ENCODE results near the gene FHOD3. TPM values are rescaled to one million over a fixed set of nuclear protein-coding genes. Genes with fewer than 3 reads are reported as not detected.

FHOD3 gene
- total and polyA plus RNA-seq, 2 experiments from 2014 or later = 2.7 to 8.7 TPM

DNA sequence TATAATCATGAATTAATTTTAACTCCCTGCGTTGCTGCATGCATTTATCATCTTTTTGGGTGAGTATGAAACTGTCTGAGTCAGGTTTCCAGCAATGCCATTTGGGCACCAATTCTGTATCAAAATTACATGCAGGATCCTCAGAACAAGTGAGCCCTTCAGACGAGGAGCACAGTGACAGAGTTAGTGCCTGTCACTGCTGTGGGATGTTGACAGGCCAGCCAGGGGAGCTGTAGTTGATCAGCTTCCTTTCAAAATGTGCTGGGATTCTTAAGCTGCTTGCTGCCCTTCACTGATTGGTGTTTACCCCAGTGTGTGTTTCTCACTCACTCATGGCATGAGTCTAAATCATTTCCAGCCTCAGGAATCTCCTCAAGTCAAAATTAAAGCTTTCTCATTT lies 422.1 kb downstream of the FHOD3 start:
- Mint-ChIP-seq H3K27me3 (ENCODE audit: insufficient read depth, low read depth, poor library complexity) (no peaks in the 10 kb centered on the region), H3K9me3 (no peaks in the 10 kb centered on the region), H3K36me3 (ENCODE audit: low read depth) (no peaks in the 10 kb centered on the region), H3K4me1 (peaks cover 20% of the 10 kb centered on the region), H3K27ac (no peak overlapping the region), H3K4me3 (no peak overlapping the region)
- Histone ChIP-seq H3K9me2 (ENCODE audit: insufficient read depth) (0 out of 2 replicates have a peak, but pooled peaks cover 3% of the 10 kb centered on the region), H2AFZ (no peak overlapping the region), H3K27ac (ENCODE audit: low read depth) (no peak overlapping the region), H3K27me3 (ENCODE audit: insufficient read depth) (no peaks in the 10 kb centered on the region), H4K20me1 (replicated peaks; ENCODE audit: insufficient read depth) (no peaks in the 10 kb centered on the region), H3K4me1 (ENCODE audit: insufficient read depth) (no peaks in the 10 kb centered on the region), H3K4me3 (no peak overlapping the region), H3F3A (replicated peaks; ENCODE audit: low read depth) (no peaks in the 10 kb centered on the region), H3K36me3 (ENCODE audit: insufficient read depth) (no peaks in the 10 kb centered on the region), H3K4me2 (no peak overlapping the region), H3K79me2 (replicated peaks; ENCODE audit: insufficient read depth) (no peaks in the 10 kb centered on the region)
- no peak for ATAC-seq
- DNase-seq (ENCODE audit: low spot score) = no peak
- TF ChIP-seq EZH2phosphoT487 (IDR thresholded peaks at IDR 0.05; ENCODE audit: unreplicated experiment) = no peak
- no peak for TF ChIP-seq ZNF331 (CRISPR knock-in tag; IDR thresholded peaks at IDR 0.05; ENCODE audit: low read depth)
- TF ChIP-seq, protein P1, sequence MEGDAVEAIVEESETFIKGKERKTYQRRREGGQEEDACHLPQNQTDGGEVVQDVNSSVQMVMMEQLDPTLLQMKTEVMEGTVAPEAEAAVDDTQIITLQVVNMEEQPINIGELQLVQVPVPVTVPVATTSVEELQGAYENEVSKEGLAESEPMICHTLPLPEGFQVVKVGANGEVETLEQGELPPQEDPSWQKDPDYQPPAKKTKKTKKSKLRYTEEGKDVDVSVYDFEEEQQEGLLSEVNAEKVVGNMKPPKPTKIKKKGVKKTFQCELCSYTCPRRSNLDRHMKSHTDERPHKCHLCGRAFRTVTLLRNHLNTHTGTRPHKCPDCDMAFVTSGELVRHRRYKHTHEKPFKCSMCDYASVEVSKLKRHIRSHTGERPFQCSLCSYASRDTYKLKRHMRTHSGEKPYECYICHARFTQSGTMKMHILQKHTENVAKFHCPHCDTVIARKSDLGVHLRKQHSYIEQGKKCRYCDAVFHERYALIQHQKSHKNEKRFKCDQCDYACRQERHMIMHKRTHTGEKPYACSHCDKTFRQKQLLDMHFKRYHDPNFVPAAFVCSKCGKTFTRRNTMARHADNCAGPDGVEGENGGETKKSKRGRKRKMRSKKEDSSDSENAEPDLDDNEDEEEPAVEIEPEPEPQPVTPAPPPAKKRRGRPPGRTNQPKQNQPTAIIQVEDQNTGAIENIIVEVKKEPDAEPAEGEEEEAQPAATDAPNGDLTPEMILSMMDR (conservative IDR thresholded peaks at IDR 0.05; ENCODE audit: low read depth in 2 of 2) = no peak
- TF ChIP-seq ZNF114 (CRISPR knock-in tag; IDR thresholded peaks at IDR 0.05) = no peak
- no peak for TF ChIP-seq STAT1 (IDR thresholded peaks at IDR 0.05; ENCODE audit: unreplicated experiment)
- TF ChIP-seq, protein P2, sequence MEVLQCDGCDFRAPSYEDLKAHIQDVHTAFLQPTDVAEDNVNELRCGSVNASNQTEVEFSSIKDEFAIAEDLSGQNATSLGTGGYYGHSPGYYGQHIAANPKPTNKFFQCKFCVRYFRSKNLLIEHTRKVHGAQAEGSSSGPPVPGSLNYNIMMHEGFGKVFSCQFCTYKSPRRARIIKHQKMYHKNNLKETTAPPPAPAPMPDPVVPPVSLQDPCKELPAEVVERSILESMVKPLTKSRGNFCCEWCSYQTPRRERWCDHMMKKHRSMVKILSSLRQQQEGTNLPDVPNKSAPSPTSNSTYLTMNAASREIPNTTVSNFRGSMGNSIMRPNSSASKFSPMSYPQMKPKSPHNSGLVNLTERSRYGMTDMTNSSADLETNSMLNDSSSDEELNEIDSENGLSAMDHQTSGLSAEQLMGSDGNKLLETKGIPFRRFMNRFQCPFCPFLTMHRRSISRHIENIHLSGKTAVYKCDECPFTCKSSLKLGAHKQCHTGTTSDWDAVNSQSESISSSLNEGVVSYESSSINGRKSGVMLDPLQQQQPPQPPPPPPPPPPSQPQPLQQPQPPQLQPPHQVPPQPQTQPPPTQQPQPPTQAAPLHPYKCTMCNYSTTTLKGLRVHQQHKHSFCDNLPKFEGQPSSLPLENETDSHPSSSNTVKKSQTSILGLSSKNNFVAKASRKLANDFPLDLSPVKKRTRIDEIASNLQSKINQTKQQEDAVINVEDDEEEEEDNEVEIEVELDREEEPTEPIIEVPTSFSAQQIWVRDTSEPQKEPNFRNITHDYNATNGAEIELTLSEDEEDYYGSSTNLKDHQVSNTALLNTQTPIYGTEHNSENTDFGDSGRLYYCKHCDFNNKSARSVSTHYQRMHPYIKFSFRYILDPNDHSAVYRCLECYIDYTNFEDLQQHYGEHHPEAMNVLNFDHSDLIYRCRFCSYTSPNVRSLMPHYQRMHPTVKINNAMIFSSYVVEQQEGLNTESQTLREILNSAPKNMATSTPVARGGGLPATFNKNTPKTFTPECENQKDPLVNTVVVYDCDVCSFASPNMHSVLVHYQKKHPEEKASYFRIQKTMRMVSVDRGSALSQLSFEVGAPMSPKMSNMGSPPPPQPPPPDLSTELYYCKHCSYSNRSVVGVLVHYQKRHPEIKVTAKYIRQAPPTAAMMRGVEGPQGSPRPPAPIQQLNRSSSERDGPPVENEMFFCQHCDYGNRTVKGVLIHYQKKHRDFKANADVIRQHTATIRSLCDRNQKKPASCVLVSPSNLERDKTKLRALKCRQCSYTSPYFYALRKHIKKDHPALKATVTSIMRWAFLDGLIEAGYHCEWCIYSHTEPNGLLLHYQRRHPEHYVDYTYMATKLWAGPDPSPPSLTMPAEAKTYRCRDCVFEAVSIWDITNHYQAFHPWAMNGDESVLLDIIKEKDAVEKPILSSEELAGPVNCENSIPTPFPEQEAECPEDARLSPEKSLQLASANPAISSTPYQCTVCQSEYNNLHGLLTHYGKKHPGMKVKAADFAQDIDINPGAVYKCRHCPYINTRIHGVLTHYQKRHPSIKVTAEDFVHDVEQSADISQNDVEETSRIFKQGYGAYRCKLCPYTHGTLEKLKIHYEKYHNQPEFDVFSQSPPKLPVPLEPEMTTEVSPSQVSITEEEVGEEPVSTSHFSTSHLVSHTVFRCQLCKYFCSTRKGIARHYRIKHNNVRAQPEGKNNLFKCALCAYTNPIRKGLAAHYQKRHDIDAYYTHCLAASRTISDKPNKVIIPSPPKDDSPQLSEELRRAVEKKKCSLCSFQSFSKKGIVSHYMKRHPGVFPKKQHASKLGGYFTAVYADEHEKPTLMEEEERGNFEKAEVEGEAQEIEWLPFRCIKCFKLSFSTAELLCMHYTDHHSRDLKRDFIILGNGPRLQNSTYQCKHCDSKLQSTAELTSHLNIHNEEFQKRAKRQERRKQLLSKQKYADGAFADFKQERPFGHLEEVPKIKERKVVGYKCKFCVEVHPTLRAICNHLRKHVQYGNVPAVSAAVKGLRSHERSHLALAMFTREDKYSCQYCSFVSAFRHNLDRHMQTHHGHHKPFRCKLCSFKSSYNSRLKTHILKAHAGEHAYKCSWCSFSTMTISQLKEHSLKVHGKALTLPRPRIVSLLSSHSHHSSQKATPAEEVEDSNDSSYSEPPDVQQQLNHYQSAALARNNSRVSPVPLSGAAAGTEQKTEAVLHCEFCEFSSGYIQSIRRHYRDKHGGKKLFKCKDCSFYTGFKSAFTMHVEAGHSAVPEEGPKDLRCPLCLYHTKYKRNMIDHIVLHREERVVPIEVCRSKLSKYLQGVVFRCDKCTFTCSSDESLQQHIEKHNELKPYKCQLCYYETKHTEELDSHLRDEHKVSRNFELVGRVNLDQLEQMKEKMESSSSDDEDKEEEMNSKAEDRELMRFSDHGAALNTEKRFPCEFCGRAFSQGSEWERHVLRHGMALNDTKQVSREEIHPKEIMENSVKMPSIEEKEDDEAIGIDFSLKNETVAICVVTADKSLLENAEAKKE (CRISPR knock-in tag; IDR thresholded peaks at IDR 0.05) = no peak
- no peak for TF ChIP-seq JUNB (IDR thresholded peaks at IDR 0.05; ENCODE audit: unreplicated experiment)
- TF ChIP-seq, protein P3, sequence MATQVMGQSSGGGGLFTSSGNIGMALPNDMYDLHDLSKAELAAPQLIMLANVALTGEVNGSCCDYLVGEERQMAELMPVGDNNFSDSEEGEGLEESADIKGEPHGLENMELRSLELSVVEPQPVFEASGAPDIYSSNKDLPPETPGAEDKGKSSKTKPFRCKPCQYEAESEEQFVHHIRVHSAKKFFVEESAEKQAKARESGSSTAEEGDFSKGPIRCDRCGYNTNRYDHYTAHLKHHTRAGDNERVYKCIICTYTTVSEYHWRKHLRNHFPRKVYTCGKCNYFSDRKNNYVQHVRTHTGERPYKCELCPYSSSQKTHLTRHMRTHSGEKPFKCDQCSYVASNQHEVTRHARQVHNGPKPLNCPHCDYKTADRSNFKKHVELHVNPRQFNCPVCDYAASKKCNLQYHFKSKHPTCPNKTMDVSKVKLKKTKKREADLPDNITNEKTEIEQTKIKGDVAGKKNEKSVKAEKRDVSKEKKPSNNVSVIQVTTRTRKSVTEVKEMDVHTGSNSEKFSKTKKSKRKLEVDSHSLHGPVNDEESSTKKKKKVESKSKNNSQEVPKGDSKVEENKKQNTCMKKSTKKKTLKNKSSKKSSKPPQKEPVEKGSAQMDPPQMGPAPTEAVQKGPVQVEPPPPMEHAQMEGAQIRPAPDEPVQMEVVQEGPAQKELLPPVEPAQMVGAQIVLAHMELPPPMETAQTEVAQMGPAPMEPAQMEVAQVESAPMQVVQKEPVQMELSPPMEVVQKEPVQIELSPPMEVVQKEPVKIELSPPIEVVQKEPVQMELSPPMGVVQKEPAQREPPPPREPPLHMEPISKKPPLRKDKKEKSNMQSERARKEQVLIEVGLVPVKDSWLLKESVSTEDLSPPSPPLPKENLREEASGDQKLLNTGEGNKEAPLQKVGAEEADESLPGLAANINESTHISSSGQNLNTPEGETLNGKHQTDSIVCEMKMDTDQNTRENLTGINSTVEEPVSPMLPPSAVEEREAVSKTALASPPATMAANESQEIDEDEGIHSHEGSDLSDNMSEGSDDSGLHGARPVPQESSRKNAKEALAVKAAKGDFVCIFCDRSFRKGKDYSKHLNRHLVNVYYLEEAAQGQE (IDR thresholded peaks at IDR 0.05; ENCODE audit: unreplicated experiment) = no peak
- no peak for TF ChIP-seq CREB1 (CRISPR knock-in tag; IDR thresholded peaks at IDR 0.05; ENCODE audit: low read depth)
- TF ChIP-seq EZH2 (IDR thresholded peaks at IDR 0.05; ENCODE audit: low read depth, unreplicated experiment) = no peak
- TF ChIP-seq POLR2AphosphoS5 (IDR thresholded peaks at IDR 0.05; ENCODE audit: low read depth) = no peak
- TF ChIP-seq, protein P4, sequence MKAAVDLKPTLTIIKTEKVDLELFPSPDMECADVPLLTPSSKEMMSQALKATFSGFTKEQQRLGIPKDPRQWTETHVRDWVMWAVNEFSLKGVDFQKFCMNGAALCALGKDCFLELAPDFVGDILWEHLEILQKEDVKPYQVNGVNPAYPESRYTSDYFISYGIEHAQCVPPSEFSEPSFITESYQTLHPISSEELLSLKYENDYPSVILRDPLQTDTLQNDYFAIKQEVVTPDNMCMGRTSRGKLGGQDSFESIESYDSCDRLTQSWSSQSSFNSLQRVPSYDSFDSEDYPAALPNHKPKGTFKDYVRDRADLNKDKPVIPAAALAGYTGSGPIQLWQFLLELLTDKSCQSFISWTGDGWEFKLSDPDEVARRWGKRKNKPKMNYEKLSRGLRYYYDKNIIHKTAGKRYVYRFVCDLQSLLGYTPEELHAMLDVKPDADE (IDR thresholded peaks at IDR 0.05) = no peak
- no peak for TF ChIP-seq NANOG (IDR thresholded peaks at IDR 0.05; ENCODE audit: borderline replicate concordance)
